ENCODE measurements around the gene MYO1F.

The MYO1F gene

GRCh38 chr19:8481616-8482015 is 95.6 kb downstream of the MYO1F start:
- DNase-seq (ENCODE audit: low read depth in 2 of 2), result no peak
- TF ChIP-seq CTCF (IDR thresholded peaks at IDR 0.05; ENCODE audit: low read depth, low read length), result no peak
- no peak overlapping the region for H3K4me3 ChIP-seq (replicated peaks in 1 of 2; ENCODE audit: low read depth in 2 of 2, low read length in 2 of 2)

- no peak overlapping the region for H3K4me3 ChIP-seq (replicated peaks in 1 of 2; ENCODE audit: low read depth in 2 of 2, low read length in 2 of 2)
- no peak for DNase-seq (ENCODE audit: low read depth in 2 of 2)
These were observed 96.0 kb downstream of the MYO1F start for GRCh38 chr19:8481201-8481600.

GRCh38 chr19:8478598-8478997 is 98.6 kb downstream of the MYO1F start:
- TF ChIP-seq CTCF (IDR thresholded peaks at IDR 0.05; ENCODE audit: low read depth, low read length), result no peak
- DNase-seq (ENCODE audit: low read depth in 2 of 2), result no peak
- H3K4me3 ChIP-seq (replicated peaks in 1 of 2; ENCODE audit: low read depth in 2 of 2, low read length in 2 of 2), result no peak overlapping the region

More at GRCh38 chr19:8481201-8481600, 96.0 kb downstream of the MYO1F start:
- TF ChIP-seq CTCF (IDR thresholded peaks at IDR 0.05; ENCODE audit: low read depth, low read length), result no peak

GRCh38 chr19:8477889-8478288 is 99.4 kb downstream of the MYO1F start:
- H3K4me3 ChIP-seq (replicated peaks in 1 of 2; ENCODE audit: low read depth in 2 of 2, low read length in 2 of 2), result no peak overlapping the region
- TF ChIP-seq CTCF (IDR thresholded peaks at IDR 0.05; ENCODE audit: low read depth, low read length), result no peak
- no peak for DNase-seq (ENCODE audit: low read depth in 2 of 2)

- TF ChIP-seq CTCF (IDR thresholded peaks at IDR 0.05; ENCODE audit: low read depth, low read length), result no peak
- no peak for DNase-seq (ENCODE audit: low read depth in 2 of 2)
- no peak overlapping the region for H3K4me3 ChIP-seq (replicated peaks in 1 of 2; ENCODE audit: low read depth in 2 of 2, low read length in 2 of 2)
These were observed 100.7 kb downstream of the MYO1F start for GRCh38 chr19:8476524-8476923.

GRCh38 chr19:8475005-8475404 is 102.2 kb downstream of the MYO1F start:
- no peak for TF ChIP-seq CTCF (IDR thresholded peaks at IDR 0.05; ENCODE audit: low read depth, low read length)
- DNase-seq (ENCODE audit: low read depth in 2 of 2), result no peak
- no peak overlapping the region for H3K4me3 ChIP-seq (replicated peaks in 1 of 2; ENCODE audit: low read depth in 2 of 2, low read length in 2 of 2)
